ENCODE data around the gene PSTPIP2. TPM values are rescaled to one million over a fixed set of nuclear protein-coding genes. Genes with fewer than 3 reads are reported as not detected.

The PSTPIP2 gene
- total RNA-seq, 1 experiment from 2014 or later: 3.9 TPM

DNA sequence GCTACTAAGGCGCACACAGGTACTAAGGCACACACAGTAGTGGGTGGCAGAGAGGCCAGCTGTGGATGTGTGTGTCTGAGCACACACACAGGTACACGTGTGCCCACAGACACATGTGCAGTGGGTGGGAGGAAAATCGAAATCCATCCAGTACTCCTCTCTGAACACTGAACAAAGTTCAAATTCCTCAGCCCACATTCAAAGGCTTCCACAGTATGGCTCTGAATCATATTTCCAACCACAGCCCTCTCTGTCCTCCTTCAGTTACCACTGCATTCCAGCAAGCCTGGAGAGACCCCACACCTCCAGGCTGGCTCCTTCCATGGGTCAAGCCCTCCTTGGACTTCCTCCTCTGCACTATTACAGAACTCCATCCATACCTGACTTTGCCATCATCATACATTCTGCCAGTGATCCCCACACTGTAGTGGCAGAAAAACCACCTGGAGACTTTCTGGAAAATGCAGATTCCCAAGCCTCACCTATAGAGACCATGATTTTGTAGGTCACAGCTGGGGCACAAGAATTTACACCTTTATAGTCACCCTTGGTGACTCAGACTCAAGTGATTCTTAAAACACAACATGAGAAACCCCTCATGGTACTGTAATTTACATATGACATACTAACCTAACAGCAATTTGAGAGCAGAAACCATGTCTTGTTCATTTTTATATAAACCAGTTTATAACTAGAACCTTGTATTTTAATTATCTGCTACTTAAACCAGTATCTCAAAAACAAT lies 136.3 kb downstream of the PSTPIP2 start:
- DNase-seq (ENCODE audit: low spot score): no peak

Other genes with a start within 250 kb of the PSTPIP2 start
- 0.07 and 0.12 TPM in 2 replicates for gene SIGLEC15, start 246.6 kb downstream of the PSTPIP2 start, total RNA-seq (2014; rRNA removed; shearing (Covaris generic))
- gene EPG5, start 104.9 kb downstream of the PSTPIP2 start, total RNA-seq (2014; rRNA removed; shearing (Covaris generic)): 8.8 and 16.4 TPM in 2 replicates
- 463 and 550 TPM in 2 replicates for gene ATP5F1A, start 26.0 kb upstream of the PSTPIP2 start, total RNA-seq (2014; rRNA removed; shearing (Covaris generic))
- 45.4 and 50.3 TPM in 2 replicates for gene HAUS1, start 32.1 kb upstream of the PSTPIP2 start, total RNA-seq (2014; rRNA removed; shearing (Covaris generic))